ENCODE measurements around the gene DIDO1.

The DIDO1 gene

DNA sequence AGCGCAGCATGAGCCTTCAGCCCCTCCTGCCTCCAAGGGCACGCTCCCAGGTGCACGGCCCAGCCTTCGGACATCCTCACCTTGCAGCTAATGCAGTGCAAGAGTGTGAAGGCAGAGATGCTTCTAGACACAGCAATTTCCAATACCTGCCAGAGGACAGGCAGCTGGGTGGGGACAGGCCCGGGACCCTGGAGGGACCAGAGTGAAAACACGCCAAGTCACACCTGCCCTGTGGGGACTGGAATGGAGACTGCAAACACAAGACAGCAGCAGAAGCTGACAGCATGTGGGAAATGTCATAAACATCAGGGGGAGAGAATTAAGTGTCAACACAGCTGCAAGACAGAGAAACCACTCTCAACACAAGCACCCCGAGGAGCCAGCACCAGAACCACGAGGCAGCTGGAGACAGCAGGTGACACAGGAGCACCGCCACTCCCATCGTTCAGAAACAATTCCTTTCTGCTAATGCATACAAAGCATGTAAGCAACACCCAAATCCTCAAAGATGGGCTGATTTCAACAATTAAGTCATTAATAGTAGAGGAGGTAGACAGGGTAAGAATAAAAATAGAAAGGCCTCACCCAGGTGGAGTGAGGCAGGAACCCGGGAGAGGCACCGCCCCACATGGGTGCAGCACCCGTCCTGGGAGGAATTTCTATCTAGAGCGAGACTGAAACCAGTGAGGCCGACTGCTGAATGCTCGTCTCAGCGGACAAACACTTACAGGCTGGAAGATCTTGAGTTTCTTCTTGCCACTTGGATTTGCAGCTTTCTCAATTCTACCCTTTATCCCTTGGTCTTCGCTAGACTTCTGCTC is 17.1 kb downstream of the DIDO1 start:
- DNase-seq (ENCODE audit: low read depth) = no peak

DNA sequence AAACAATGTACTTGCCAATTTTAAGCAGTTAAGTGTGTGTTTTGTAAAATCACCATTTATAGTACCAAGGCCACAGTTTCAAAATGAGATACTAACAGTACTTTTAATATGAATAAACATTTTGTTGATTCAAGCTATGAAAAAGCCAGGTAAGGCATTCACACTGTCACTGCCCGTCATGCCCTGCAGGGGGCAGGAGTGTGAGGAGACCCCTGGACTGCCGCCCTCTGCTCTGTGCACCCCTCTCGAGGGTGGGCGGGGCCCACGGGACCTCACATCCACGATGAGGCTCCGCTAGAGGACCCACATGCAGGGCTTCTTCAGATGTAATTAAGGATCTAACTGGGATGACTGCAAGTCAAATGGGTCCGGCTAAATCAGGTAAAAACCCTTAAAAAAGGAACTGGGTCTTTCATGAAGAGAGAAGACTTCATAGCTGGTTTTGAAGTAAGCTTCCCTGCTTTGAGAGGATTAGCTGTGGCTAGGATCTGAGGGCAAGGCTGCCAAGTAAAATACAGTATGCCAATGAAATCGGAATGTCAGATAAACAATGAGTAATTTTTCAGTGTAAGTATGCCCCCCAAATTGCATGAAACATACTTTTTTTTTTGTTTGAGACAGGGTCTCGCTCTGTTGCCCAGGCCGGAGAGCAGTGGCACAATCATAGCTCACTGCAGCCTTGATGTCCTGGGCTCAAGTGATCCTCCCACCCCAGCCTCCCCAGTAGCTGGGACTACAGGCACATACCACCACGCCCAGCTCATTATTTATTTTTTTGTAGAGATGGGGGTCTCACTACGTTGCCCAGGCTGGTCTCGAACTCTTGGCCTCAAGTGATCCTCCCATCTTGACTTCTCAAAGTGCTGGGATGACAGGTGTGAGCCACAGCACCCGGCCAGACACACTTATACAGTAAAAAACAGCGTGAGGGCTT is 18.7 kb downstream of the DIDO1 start:
- DNase-seq (ENCODE audit: low read depth) = no peak

DNA sequence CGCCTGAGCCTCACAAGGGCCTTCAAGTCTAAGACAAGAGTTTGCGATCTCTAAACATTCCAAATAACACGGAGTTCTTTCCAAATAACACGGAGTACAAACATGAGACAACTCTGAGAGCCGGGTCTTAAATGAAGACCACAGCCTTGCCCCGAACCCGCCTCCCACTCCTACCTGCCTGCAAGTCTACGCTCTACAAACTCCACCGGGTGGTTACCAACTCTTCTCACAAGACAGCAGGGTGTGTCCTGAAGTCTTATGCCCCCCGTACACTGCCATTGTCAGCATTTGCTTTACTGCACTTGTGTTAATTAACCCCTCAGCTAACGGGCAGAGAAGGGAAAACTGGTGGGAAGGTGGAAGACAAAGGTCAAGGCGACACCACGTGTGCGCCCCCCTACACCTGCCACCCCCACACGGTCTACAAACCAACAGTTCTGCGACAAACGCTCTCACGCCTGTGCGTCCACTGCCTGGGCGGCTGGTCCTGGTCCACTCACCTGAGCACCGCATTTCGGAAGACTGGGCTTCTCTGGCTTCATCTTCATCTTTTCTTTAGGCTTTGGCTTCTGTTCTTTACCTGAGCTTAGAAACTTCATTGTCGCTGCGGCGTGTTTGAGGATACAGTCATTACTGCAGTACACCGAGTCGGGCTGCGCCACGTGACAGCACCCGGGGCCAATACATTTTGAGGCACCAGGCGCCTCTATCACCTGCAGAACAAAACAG is 19.5 kb downstream of the DIDO1 start:
- no peak for DNase-seq (ENCODE audit: low read depth)

DNA sequence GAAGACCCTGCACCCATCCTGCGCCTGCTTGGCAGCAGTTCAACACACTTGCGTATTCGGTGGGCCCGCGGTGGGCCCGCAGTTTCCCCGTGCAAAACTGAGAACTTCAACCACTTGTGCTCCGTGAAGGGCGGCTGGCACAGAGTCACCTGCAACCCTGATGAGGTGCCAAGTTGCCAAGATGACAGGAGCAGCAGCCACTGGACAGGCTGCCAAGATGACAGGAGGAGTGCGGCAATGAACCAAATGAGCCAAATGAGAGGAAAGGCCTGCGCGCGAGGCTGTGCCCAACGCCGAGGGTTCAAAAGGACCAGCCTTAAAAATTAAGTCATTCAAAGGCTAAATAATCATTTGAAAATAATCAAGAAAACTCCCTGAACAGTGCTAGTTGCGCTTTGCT is 20.1 kb downstream of the DIDO1 start:
- no peak for DNase-seq (ENCODE audit: low read depth)

DNA sequence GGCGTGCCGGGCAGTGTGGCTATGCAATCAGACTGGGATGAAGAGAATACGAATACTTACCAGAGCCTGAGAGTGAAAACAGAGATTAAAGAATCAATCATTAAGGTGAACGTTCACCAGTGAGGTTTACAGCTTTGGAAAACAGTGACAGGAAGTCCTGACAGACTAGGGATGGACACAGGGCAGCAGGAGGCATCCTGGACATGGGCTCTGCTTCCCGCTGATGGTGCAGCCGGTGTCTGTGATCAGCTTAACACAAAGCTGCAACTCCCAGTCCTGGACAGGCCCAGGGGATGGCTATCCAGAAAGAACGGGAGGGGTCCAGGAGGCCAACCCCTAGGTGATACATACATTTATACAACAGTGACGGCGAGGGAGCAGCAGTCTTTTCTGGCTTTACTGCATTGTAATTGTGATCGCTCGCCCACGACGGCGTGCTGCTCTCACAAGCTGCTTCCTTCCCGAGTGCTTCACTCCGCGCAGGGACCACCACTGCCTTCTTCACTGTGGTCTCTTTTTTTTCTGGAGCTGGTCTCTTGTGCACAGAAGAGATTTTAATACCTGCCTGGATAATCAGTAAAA is 20.7 kb downstream of the DIDO1 start:
- no peak for DNase-seq (ENCODE audit: low read depth)

DNA sequence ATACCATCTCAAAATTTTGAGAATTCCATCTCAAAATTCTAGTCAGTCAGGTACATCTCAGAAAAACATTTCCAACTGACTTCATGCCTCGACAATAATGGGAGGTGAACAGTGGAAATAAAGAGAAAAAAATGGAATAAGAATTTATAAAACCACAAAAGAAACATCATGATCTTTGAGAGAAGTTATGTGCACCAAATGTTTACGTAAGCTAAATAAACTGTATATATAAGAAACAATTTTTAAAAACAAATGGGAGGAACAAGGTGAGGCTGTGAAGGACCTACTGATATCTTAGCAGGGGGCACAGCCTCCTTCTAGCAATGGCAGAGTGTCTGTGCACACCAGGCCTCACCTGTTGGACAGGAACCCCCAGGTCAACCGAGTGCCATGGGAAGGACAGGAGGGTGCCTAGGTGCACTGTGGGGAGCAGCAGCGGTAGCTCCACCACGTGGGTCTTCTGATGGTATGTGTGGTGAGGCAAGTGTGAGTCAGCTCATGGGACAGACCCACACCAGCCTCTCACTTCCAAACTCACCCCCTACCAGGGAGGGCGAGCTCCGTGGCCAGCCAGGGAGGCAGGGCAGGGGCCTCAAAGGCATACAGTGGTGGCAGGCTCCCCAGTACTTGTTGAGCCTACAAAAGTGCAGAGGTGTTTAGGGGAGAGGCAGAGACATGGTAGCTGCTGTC is 23.2 kb downstream of the DIDO1 start:
- DNase-seq (ENCODE audit: low read depth) = no peak

DNA sequence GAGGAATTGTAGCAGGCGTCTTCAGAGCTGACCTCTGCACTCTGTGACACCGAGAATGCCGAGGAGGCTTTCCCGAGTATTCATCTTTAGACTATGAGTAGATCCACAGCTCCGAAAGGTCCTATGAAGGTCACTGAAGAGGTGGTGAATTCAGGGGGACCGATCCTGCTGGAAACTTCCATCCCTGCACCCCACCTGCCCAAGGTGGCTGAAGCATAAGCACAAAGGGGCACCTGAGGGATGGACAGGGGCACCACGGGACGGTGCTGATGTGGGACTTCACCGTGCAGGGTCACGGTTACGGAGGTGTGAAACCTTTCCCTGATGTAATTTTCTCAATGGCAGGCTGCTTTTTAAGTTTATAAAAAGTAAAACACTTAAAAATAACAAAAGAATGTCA is 24.4 kb downstream of the DIDO1 start:
- DNase-seq (ENCODE audit: low read depth) = no peak

DNA sequence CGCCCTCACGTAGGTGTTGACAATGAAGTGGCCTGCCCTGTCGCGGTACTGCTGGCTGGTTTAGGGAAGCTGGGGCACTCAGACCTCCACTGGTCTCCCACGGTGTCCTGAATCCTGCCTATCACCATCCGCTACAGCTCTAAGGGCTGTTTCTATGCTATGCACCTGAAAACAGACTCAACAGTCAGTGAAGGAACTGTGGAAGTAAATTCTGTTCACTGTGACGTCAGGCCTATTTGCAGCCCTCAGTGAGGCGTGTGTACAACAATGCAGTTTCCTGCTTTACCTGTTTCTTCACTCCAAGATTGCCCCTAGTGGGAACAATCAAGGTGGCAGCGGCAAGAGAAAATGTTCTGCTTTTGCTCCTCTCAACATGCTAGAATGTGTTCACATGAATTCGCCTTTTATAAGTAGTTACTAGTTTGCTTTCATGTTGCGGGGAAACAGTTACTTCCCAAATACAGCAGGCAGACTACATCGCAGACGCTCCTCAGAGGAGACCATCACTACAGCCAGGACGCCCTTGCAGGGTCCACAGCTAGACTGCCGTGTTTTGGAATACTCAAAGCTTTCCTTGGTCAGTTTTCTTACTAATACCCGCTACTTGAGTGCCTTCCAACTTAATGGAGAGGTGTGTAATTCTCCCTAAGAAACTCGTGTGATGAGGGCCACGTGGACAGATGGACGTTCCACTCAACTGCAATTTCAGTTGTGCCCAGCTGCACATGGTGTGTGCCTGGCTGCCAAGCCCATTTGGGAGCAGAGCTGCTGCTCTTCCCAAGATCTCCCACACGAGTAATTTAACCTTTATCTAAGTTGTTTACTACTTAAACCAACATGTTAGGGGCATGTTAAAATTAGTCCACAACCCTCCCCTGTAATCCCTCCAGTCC is 25.4 kb downstream of the DIDO1 start:
- no peak for DNase-seq (ENCODE audit: low read depth)

DNA sequence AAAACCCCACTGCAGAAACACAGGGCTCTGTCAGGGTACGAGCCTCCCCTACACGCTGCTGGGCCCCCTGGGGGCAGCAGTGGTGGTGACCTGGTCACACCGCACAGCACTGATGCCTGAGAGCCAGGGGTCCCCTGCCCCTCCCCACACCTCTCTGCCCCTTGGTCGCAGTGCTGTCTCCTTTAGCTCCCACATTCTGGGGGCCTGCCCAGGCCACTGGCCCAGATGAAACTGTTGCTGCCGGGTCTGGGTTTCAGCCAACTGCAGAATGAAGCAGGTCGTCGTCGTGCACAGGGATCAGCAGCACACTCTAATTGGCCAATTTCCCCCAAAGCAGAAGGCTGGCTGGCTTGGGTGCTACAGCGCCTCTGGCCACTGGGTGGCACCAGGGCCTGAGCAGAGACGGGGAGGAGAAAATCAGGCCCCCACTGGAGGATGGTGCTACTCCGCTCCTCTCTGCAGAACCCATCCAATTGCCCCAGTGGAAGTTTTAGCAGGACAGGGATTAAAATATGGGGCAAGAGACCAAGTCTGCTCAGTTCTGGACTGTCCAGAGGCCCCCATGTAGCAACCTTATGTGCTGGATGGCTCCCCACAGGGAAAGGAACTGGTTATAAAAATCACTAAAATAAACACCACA is 26.1 kb downstream of the DIDO1 start:
- DNase-seq (ENCODE audit: low read depth) = peak; percentile 61

DNA sequence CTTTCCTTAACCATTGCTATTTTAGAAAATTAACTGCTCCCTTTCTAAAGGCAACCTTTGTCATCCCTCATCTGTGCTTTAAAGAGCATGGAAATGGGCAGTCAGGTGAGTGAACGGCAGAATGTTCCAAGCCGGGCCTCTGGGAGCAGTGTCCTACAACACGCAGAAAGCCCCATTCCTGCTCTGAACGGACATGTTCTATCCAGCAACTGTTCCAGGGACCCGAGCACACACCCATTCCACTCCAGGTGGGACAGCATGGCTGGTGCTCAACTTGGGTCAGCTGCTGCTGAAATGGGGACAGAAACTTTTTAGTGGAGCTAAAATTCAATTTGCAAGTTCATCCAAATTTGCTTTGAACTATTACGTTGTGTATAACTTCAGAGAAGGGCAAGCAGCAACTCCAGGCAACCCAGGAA is 26.7 kb downstream of the DIDO1 start:
- DNase-seq (ENCODE audit: low read depth) = no peak

DNA sequence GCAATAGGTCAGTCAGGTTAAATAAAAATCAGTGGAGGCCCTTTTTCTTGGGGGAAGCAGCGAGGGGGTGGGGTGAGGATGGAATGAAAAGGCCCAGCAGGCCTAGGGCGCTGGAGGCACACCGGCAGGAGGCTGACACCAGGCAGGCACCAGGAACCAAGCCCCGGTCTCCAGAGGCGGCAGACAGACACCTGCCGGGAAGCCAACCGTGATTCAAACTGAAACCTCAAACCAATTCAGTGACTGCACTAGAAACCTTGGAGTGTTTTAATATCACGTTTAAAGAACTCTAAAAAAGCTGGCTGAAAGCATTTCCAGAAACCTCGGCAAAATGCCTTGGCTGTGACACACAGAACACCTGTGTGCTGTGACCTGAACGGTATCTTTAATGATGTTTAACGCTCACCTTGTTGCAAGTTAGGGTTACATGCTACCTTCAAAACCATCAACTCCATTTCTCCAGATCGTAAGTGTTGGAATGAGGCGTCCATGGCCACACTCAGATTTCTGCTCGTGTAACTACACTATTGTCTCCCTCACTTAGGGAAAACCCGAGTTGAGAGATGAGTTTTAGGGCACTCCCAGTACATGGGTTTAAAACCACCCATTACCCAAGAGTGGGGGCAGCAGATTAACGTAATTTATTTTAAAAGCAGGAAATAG is 27.2 kb downstream of the DIDO1 start:
- no peak for DNase-seq (ENCODE audit: low read depth)

DNA sequence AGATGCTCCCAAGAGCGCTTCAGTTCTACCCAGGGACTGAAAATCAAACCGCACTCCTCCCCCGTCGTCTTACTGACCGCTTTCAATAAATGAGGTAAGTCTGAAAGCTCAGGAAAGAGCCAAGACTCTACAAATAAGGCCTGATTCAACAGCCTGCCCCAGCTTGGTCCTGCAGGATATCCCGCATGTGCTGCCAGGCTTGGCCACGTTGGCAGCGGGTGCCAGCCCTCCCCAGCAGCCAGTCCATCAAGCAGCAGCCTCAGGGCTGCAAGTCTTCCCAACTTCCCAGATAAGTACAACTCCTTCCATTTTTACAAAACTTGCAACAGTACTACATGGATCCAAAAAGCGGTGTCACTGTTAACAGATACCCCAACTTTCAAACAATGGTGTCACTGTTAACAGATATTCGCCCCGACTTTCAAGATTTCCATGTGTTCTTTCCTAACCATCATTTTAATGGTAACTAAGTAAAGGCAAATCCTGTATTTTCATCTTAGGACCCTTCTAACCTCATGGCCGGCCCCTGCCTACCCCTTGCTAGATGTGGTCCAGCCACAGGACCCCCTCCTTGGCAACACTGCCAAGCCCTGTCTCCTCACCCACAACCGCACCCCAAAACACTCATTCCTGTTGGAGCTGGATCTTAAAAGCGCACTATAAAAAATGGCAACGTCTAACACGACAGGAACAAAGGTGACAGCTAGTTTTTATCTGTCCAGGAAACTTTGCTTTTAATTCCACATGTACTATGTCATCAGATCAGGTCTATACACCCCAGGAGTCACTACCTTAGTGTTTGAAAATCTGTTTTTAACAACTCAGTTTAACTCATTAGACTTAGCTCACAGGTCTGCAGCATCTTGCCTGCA is 28.0 kb downstream of the DIDO1 start:
- DNase-seq (ENCODE audit: low read depth) = no peak

DNA sequence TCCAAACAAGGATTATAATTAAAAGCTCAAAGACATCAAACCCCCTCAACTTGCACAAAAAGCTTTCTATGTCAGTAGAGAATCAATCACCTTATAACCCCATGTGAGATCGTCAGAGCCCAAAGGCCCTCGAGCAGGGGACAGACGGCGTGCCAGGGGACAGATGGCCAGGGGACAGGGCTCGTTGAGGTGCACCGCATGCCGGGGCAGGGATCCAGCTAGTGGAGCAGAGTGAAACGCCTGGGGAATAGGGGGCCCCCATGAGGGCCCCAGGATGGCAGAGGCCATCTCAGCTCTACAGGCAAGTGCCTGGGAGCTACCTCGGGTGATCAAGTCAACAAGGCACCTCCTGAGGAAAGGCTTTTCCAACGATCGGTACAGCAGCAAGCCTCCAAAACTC is 28.6 kb downstream of the DIDO1 start:
- no peak for DNase-seq (ENCODE audit: low read depth)

DNA sequence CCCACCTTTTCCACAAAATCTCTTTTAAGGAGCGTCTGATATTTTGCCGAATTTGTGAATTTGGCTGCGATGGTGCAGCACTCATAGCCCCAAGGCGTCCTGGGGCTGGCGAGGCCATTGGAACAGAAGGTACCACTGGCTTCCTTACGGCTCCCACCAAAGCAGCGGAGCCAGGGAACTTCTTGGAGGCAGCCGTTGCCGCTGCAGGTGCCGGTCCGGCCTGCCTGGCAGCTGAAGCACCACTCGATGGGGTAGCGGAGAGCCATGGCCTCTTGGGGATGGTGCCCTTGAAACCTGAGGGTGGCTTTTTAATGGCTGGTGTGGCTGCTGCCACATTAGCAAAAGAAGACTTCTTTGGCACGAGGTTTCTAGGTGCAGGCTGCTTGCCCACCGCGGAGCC is 29.8 kb downstream of the DIDO1 start:
- no peak for DNase-seq (ENCODE audit: low read depth)

DNA sequence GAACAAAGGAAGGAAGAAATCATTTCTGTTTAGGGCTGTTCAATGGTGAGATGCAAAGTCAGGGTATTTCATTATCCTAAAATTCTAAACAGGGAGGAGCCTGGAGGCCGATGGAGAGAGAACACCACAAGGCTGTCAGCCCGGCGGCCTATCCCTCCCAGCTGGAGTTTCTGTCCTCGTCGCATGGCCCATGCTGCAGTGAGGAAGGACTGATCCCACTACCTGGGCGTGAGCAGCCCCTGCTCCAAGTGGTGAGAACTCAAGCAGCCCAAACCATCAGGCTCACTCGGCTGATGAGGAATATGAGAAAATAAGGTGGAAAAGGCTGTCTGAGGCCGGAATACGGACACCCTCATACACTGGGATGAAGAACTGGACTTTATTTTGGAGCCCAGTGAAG is 30.8 kb downstream of the DIDO1 start:
- no peak for DNase-seq (ENCODE audit: low read depth)

DNA sequence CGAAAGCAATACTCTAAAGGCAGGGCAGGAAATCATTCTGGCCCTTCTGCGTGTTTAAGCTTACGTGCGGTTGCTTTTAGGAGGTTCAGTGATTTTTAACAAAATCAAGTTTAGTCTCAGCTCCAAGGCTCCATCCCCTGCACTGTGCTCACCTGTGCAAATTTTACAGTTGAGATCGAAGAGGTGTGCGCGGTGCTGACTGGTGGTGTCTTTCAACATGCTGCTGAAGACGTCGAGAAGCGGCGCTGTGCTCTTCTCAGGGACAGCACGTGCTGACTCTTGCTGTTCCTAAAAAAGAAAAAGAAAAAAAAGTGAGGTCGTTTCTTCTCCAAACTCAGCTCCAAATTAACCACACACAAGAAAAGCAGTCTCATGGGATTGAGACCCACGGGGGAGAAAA is 32.0 kb downstream of the DIDO1 start:
- DNase-seq (ENCODE audit: low read depth) = no peak

DNA sequence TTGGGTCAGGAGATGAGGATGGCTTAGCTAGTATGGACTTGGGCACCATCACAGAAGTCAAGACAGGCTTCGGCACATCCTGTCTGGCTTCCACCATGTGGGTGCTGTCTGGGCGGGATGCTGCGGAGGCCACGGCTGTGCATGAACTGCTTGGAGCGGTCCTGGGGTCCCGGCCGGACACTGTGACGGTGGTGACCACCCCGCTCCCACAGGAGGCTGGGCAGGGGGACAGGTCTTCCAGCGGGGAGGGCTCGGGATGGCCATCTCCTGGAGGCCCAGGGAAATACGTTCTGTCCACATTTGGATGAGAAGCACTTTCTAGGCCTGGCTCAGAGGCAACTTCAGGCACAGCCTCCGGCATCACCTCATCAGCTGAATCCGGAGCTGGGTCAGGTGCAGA is 32.6 kb downstream of the DIDO1 start:
- DNase-seq (ENCODE audit: low read depth) = no peak

All from activated T-cell treated with anti-CD3 and anti-CD28 coated beads for 1 hour (primary cell).